Keratinocyte (primary cell): ENCODE results near the gene TMEM9.

Experiments used
- EZH2 ChIP-seq: IDR thresholded peaks from one replicate; pipeline ENCODE4 v1.6.1; 2012; ENCODE audit warnings: inconsistent platforms, mild to moderate bottlenecking, low read length, moderate library complexity
- TF ChIP-seq, protein P1 (sequence below), 3 experiments: IDR thresholded peaks in 1 of 3; conservative IDR thresholded peaks in 1 of 3; optimal IDR thresholded peaks in 1 of 3; 2 replicates in 2 of 3; 3 replicates in 1 of 3; pipeline versions ENCODE3 to v1.5.1; 2011; ENCODE audit warnings: low read length in 3 of 3, mild to moderate bottlenecking in 3 of 3, moderate library complexity in 2 of 3, control low read depth in 1 of 3, inconsistent platforms in 1 of 3; ENCODE audit not compliant: insufficient read depth in 2 of 3; ENCODE audit errors: extremely low read depth in 1 of 3

DNA sequence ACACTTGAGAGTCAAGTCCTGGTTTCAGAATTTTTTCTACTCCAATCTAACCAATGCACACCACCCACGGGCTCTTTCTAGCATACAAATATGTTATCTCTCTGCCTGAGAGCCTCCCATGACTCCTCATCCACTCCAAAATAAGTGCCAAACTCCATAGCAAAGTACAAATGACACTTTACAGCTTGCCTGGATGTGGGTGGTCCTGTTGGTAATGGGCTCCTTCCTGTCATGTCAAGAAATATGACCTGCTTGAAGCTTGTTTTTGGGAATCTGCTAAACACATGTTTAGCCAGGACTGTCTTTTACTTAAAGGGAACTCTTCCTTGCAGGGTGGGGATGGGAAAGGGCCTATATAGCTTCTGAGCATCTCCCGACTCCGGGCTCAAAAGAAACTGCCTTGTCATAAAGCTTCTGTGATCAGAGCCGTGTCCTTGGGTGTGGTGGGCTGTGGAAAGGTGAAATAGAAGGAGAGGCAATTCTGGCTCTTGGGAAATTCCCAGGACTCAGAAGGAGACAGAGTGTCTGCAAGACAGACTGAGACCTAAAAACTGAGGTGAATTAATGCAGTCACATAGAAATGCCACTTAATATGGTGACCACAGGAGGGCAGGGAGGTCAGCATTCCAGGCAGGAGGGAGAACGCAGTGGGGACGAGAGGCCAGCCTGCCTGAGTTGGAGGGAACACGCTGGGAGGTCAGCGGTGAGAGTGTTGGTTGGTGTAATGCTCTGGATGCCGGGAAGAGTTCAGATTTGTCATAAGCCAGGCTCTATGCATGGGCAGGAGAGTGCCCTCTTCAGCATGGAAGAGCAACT, 30.2 kb upstream of the TMEM9 start:
- TF ChIP-seq, protein P1, sequence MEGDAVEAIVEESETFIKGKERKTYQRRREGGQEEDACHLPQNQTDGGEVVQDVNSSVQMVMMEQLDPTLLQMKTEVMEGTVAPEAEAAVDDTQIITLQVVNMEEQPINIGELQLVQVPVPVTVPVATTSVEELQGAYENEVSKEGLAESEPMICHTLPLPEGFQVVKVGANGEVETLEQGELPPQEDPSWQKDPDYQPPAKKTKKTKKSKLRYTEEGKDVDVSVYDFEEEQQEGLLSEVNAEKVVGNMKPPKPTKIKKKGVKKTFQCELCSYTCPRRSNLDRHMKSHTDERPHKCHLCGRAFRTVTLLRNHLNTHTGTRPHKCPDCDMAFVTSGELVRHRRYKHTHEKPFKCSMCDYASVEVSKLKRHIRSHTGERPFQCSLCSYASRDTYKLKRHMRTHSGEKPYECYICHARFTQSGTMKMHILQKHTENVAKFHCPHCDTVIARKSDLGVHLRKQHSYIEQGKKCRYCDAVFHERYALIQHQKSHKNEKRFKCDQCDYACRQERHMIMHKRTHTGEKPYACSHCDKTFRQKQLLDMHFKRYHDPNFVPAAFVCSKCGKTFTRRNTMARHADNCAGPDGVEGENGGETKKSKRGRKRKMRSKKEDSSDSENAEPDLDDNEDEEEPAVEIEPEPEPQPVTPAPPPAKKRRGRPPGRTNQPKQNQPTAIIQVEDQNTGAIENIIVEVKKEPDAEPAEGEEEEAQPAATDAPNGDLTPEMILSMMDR (optimal IDR thresholded peaks at IDR 0.05 in 1 of 3, IDR thresholded peaks at IDR 0.05 in 1 of 3, conservative IDR thresholded peaks at IDR 0.05 in 1 of 3; ENCODE audit: extremely low read depth in 1 of 3, insufficient read depth in 2 of 3, low read length in 3 of 3), result peak; percentile 69 to 87 (median 70)
- TF ChIP-seq EZH2, result no peak
